DMS114 treated with DMSO at 0.1 percent for 48 hours (cell line): ENCODE results near the gene ASB6.

Experiments
- DNase-seq: peaks from one replicate; lab custom pipeline; 2025; ENCODE audit not compliant: unreplicated experiment; lab: John Stamatoyannopoulos, UW

Gene ASB6

GRCh38 chr9:129587487-129588262, 54.3 kb downstream of the ASB6 start:
- no peak for DNase-seq

GRCh38 chr9:129586685-129587084, 55.3 kb downstream of the ASB6 start:
- DNase-seq, result no peak

- no peak for DNase-seq
These were observed 55.7 kb downstream of the ASB6 start for GRCh38 chr9:129586245-129586644.

- no peak for DNase-seq
These were observed 56.6 kb downstream of the ASB6 start for GRCh38 chr9:129585352-129585751.
